A549 (cell line): ENCODE data around the gene SPIRE2. TPM values are rescaled to one million over a fixed set of nuclear protein-coding genes. Genes with fewer than 3 reads are reported as not detected.

ENCODE experiments used
- ATAC-seq, 2 experiments: fragments of 200-7000 bp in 1 of 2; fragments of >200 bp in 1 of 2; cut with Nextera tagmentation in 1 of 2; cut with Tn5 transposase in 1 of 2; 3 replicates each; pipeline versions ENCODE4 v1.8.0 to v1.9.1; 2018 to 2020; ENCODE audit warnings: mild to moderate bottlenecking in 1 of 2, moderate library complexity in 1 of 2
- CTCF ChIA-PET: fragments of 300-600 bp; sonication (Branson Sonifier 250); formaldehyde crosslinking; extraction: SDS; loops from one replicate; lab custom pipeline; 2021; ENCODE audit warnings: antibody characterized with exemption, inconsistent platforms; lab: Yijun Ruan, JAX
- POLR2A ChIA-PET: fragments of 350-600 bp; formaldehyde crosslinking; extraction: SDS; loops from one replicate; lab custom pipeline; 2021; ENCODE audit warnings: antibody characterized with exemption, inconsistent platforms; lab: Yijun Ruan, JAX
- DNase-seq, 2 experiments: peaks; one replicate each; pipeline versions ENCODE4 v3.0.0 to v3.0.0-alpha.2; 2011 to 2016; ENCODE audit warnings: low read depth in 1 of 2, low spot score in 1 of 2
- FAIRE-seq: peaks from 2 replicates; lab custom pipeline; 2011; peaks lifted over from hg19 to GRCh38; lab: Jason Lieb, UNC
- H3K27ac ChIP-seq, 2 experiments: fragments of >200 bp; sonication (Bioruptor Twin); formaldehyde crosslinking; 3 replicates each; pipeline ENCODE4 v1.5.1; 2016 to 2017
- H3K4me1 ChIP-seq: fragments of >200 bp; sonication (Bioruptor Twin); formaldehyde crosslinking; 3 replicates; pipeline ENCODE4 v1.6.1; 2016
- H3K4me2 ChIP-seq: fragments of >200 bp; sonication (Bioruptor Twin); formaldehyde crosslinking; 3 replicates; pipeline ENCODE4 v1.6.1; 2016
- H3K4me3 ChIP-seq: fragments of >200 bp; sonication (Bioruptor Twin); formaldehyde crosslinking; 3 replicates; pipeline ENCODE4 v1.5.1; 2016
- H3K9me3 ChIP-seq: fragments of >200 bp; sonication (Bioruptor Twin); formaldehyde crosslinking; 3 replicates; pipeline ENCODE4 v1.6.1; 2016
- BHLHE40 ChIP-seq: IDR thresholded peaks from 2 replicates; pipeline ENCODE4 v1.6.1; 2012; ENCODE audit warnings: low read depth, low read length, inconsistent platforms
- CTCF ChIP-seq: fragments of >200 bp; sonication (Bioruptor Twin); formaldehyde crosslinking; IDR thresholded peaks from 3 replicates; pipeline ENCODE4 v1.5.1; 2016
- EHMT2 ChIP-seq: fragments of 200-600 bp; sonication (generic); IDR thresholded peaks from 2 replicates; pipeline ENCODE4 v1.6.1; 2016; ENCODE audit warnings: antibody characterized with exemption, low read depth, mild to moderate bottlenecking, moderate library complexity
- GATA3 ChIP-seq: IDR thresholded peaks from 2 replicates; pipeline ENCODE4 v1.6.1; 2012; ENCODE audit warnings: borderline replicate concordance
- HOXB5 ChIP-seq: fragments of 250-450 bp; sonication (Bioruptor Pico); IDR thresholded peaks from 2 replicates; pipeline ENCODE4 v1.5.0; 2020; ENCODE audit warnings: mild to moderate bottlenecking, moderate library complexity
- JUNB ChIP-seq: fragments of >200 bp; sonication (Bioruptor Twin); formaldehyde crosslinking; IDR thresholded peaks from 2 replicates; pipeline ENCODE4 v1.6.1; 2016
- KDM1A ChIP-seq: fragments of 200-600 bp; sonication (generic); IDR thresholded peaks from 2 replicates; pipeline ENCODE4 v1.6.1; 2016; ENCODE audit warnings: low read depth, mild to moderate bottlenecking
- MAZ ChIP-seq: fragments of 150-350 bp; IDR thresholded peaks from 2 replicates; pipeline ENCODE4 v1.6.1; 2014; ENCODE audit warnings: antibody characterized with exemption, low read depth, low read length, borderline replicate concordance
- MYC ChIP-seq: IDR thresholded peaks from 2 replicates; pipeline ENCODE4 v1.6.1; 2012; ENCODE audit warnings: mild to moderate bottlenecking, inconsistent platforms, low read length, improper control_type of control experiment, borderline replicate concordance
- NR3C1 ChIP-seq: fragments of >200 bp; sonication (Bioruptor Twin); formaldehyde crosslinking; IDR thresholded peaks from 3 replicates; pipeline ENCODE4 v1.6.1; 2017
- POLR2A ChIP-seq: IDR thresholded peaks from 2 replicates; pipeline ENCODE4 v1.6.1; 2012; ENCODE audit warnings: mild to moderate bottlenecking, low read length
- POLR2AphosphoS2 ChIP-seq: conservative IDR thresholded peaks from 2 replicates; pipeline ENCODE4 v1.6.1; 2012; ENCODE audit warnings: low read length, improper control_type of control experiment, inconsistent platforms
- RARB ChIP-seq: fragments of 250-450 bp; sonication (Bioruptor Pico); IDR thresholded peaks from 2 replicates; pipeline ENCODE4 v1.8.0; 2021; ENCODE audit warnings: mild to moderate bottlenecking, moderate library complexity
- SREBF2 ChIP-seq: fragments of 450-650 bp; IDR thresholded peaks from 2 replicates; pipeline ENCODE4 v1.6.1; 2014; ENCODE audit warnings: mild to moderate bottlenecking, moderate library complexity
- TFCP2L1 ChIP-seq: fragments of 250-450 bp; sonication (Bioruptor Pico); IDR thresholded peaks from 2 replicates; pipeline ENCODE4 v1.5.0; 2021; ENCODE audit warnings: mild to moderate bottlenecking
- TP53 ChIP-seq: fragments of 250-450 bp; sonication (Bioruptor Pico); IDR thresholded peaks from 2 replicates; pipeline ENCODE4 v1.5.0; 2021; ENCODE audit warnings: mild to moderate bottlenecking, moderate library complexity
- WGBS: methylation state at CpG from one replicate; pipeline ENCODE4 v1.1.6; 2017; ENCODE audit errors: missing lambda C conversion rate; 5-methylcytosine and 5-hydroxymethylcytosine counted together
- polyA plus RNA-seq, 4 experiments: library from polyadenylated mRNA; depleted of rRNA in 3 of 4; stranded (reverse); fragments of >200 nt; fragmentation: RNase III in 1 of 4; extraction: RNeasy Plus Mini Kit Qiagen cat#74134 plus additional on column Dnase treatment in 1 of 4; gene quantifications; 2 replicates in 3 of 4; 3 replicates in 1 of 4; pipeline ENCODE4 v1.2.3, GENCODE V29; 2011 to 2017

The SPIRE2 gene
- polyA plus RNA-seq, 2 of the 4 experiments (the other 2 are of a cell fraction), result 6.0 to 9.9 TPM

GRCh38 chr16:89918453-89919347, 90.4 kb downstream of the SPIRE2 start, which contains the start of gene MC1R:
Gene MC1R (plus strand): TSS chr16:89918862. CDS start chr16:89919259, 397 bp downstream.
- Histone ChIP-seq H3K27ac (peak within 1 kb of the TSS; percentile 93 to 94), H3K4me3 (peak within 1 kb of the TSS; percentile 40), H3K4me1 (peaks cover 44% of the 10 kb centered on the region), H3K4me2 (peak within 1 kb of the TSS; percentile 91), H3K9me3 (no peaks in the 10 kb centered on the region)
- FAIRE-seq, result no peak
- 14% methylated on average over 13 of the region's 23 CpGs for WGBS
- TF ChIP-seq BHLHE40 (no peak), POLR2A (peak; percentile 45), HOXB5 (CRISPR knock-in tag) (no peak), RARB (CRISPR knock-in tag) (no peak), MAZ (no peak), MYC (peak; percentile 39; the same call in 1 of the 2 replicates), GATA3 (peak; percentile 22; the same call in 1 of the 2 replicates), EHMT2 (no peak), TFCP2L1 (CRISPR knock-in tag) (no peak; the same call in 1 of the 2 replicates), CTCF (peak; percentile 43; the same call in 2 of the 3 replicates), POLR2AphosphoS2 (0 out of 2 replicates have a peak, but pooled peaks have one; percentile 75)
- ChIA-PET POLR2A (interaction anchor here (1.0 to 1.2 kb wide), 4 partner anchors 9 to 45 kb away, joined by 3 to 8 read pairs (median 5); partner anchors contain the start of gene TCF25), CTCF (interaction anchor here (0.6 to 11.8 kb wide), 12 partner anchors 9 to 213 kb away, joined by 3 to 109 read pairs (median 4); partner anchors contain the start of gene DEF8)
- ATAC-seq, result peak; percentile 23 to 49
- DNase-seq, result peak; percentile 51 to 67

- peak overlapping the region; percentile 96 for H3K4me2 ChIP-seq
- ChIA-PET POLR2A (no interaction called here), CTCF (interaction anchor here (1.1 to 11.8 kb wide), 5 partner anchors 10 to 101 kb away, joined by 3 to 109 read pairs (median 9); partner anchors contain the start of gene DEF8)
- no peak overlapping the region for H3K4me3 ChIP-seq
- DNase-seq (no peak), FAIRE-seq (no peak), ATAC-seq (no peak)
- H3K9me3 ChIP-seq, result no peaks in the 10 kb centered on the region
- TF ChIP-seq SREBF2, result no peak
- TF ChIP-seq POLR2A, result 0 out of 2 replicates have a peak, but pooled peaks have one; percentile 16
- peak overlapping the region; percentile 98 to 99; a peak in 5 of 6 replicates for H3K27ac ChIP-seq
- H3K4me1 ChIP-seq, result peaks cover 54% of the 10 kb centered on the region
- WGBS, result 94% methylated on average over 52 of the region's 52 CpGs
These were observed 91.5 kb downstream of the SPIRE2 start for GRCh38 chr16:89919535-89920406.

- TF ChIP-seq NR3C1 (no peak), TFCP2L1 (CRISPR knock-in tag) (no peak), KDM1A (no peak), TP53 (CRISPR knock-in tag) (no peak), JUNB (no peak)
- 78% methylated on average over 4 of the region's 6 CpGs for WGBS
- DNase-seq (no peak), FAIRE-seq (no peak), ATAC-seq (no peak)
- ChIA-PET POLR2A (no interaction called here), CTCF (interaction anchor here (11.8 kb wide), 1 partner anchor 11 kb away, joined by 109 read pairs; no protein-coding TSS in a partner anchor)
- peak overlapping the region; percentile 83; the same call in 1 of the 3 replicates for H3K4me3 ChIP-seq
- peaks cover 61% of the 10 kb centered on the region for H3K4me1 ChIP-seq
- peak overlapping the region; percentile 96 for H3K4me2 ChIP-seq
- no peaks in the 10 kb centered on the region for H3K9me3 ChIP-seq
- peak overlapping the region; percentile 98 to 99 for H3K27ac ChIP-seq
These were observed 92.4 kb downstream of the SPIRE2 start for GRCh38 chr16:89920723-89921122.

Other genes with a start within 250 kb of the SPIRE2 start
- gene DPEP1, start 214.8 kb upstream of the SPIRE2 start, polyA plus RNA-seq (2011; rRNA removed), result 1.5 and 2.6 TPM in 2 replicates
- gene DPEP1, start 214.8 kb upstream of the SPIRE2 start, polyA plus RNA-seq (2017; fragmentation: RNase III; extraction: RNeasy Plus Mini Kit Qiagen cat#74134 plus additional on column Dnase treatment), result 0.97 to 1.3 TPM (median 1.1 TPM) in 3 replicates
- gene CHMP1A, start 170.8 kb upstream of the SPIRE2 start, polyA plus RNA-seq (2011; rRNA removed), result 36.4 and 40.1 TPM in 2 replicates
- 91.7 to 99.0 TPM (median 95.4 TPM) in 3 replicates for gene CHMP1A, start 170.8 kb upstream of the SPIRE2 start, polyA plus RNA-seq (2017; fragmentation: RNase III; extraction: RNeasy Plus Mini Kit Qiagen cat#74134 plus additional on column Dnase treatment)
- gene SPATA33, start 170.6 kb upstream of the SPIRE2 start, polyA plus RNA-seq (2011; rRNA removed), result 5.5 and 6.1 TPM in 2 replicates
- 11.5 to 12.6 TPM (median 12.1 TPM) in 3 replicates for gene SPATA33, start 170.6 kb upstream of the SPIRE2 start, polyA plus RNA-seq (2017; fragmentation: RNase III; extraction: RNeasy Plus Mini Kit Qiagen cat#74134 plus additional on column Dnase treatment)
- gene CDK10, start 141.8 kb upstream of the SPIRE2 start, polyA plus RNA-seq (2011; rRNA removed), result 35.9 and 40.2 TPM in 2 replicates
- gene CDK10, start 141.8 kb upstream of the SPIRE2 start, polyA plus RNA-seq (2017; fragmentation: RNase III; extraction: RNeasy Plus Mini Kit Qiagen cat#74134 plus additional on column Dnase treatment), result 52.9 to 99.8 TPM (median 55.3 TPM) in 3 replicates
- 3.5 and 3.6 TPM in 2 replicates for gene SPATA2L, start 126.8 kb upstream of the SPIRE2 start, polyA plus RNA-seq (2011; rRNA removed)
- gene SPATA2L, start 126.8 kb upstream of the SPIRE2 start, polyA plus RNA-seq (2017; fragmentation: RNase III; extraction: RNeasy Plus Mini Kit Qiagen cat#74134 plus additional on column Dnase treatment), result 4.7 to 5.2 TPM (median 4.9 TPM) in 3 replicates
- 2.1 and 2.7 TPM in 2 replicates for gene VPS9D1, start 107.6 kb upstream of the SPIRE2 start, polyA plus RNA-seq (2011; rRNA removed)
- gene VPS9D1, start 107.6 kb upstream of the SPIRE2 start, polyA plus RNA-seq (2017; fragmentation: RNase III; extraction: RNeasy Plus Mini Kit Qiagen cat#74134 plus additional on column Dnase treatment), result 3.0 to 5.8 TPM (median 5.4 TPM) in 3 replicates
- 6.5 and 7.5 TPM in 2 replicates for gene ZNF276, start 106.9 kb upstream of the SPIRE2 start, polyA plus RNA-seq (2011; rRNA removed)
- gene ZNF276, start 106.9 kb upstream of the SPIRE2 start, polyA plus RNA-seq (2017; fragmentation: RNase III; extraction: RNeasy Plus Mini Kit Qiagen cat#74134 plus additional on column Dnase treatment), result 14.0 to 15.4 TPM (median 15.1 TPM) in 3 replicates
- 36.8 and 37.5 TPM in 2 replicates for gene FANCA, start 11.8 kb upstream of the SPIRE2 start, polyA plus RNA-seq (2011; rRNA removed)
- 38.4 to 42.0 TPM (median 39.3 TPM) in 3 replicates for gene FANCA, start 11.8 kb upstream of the SPIRE2 start, polyA plus RNA-seq (2017; fragmentation: RNase III; extraction: RNeasy Plus Mini Kit Qiagen cat#74134 plus additional on column Dnase treatment)
- 80.4 and 125 TPM in 2 replicates for gene TCF25, start 45.1 kb downstream of the SPIRE2 start, polyA plus RNA-seq (2011; rRNA removed)
- 116 to 125 TPM (median 122 TPM) in 3 replicates for gene TCF25, start 45.1 kb downstream of the SPIRE2 start, polyA plus RNA-seq (2017; fragmentation: RNase III; extraction: RNeasy Plus Mini Kit Qiagen cat#74134 plus additional on column Dnase treatment)
- gene MC1R, start 90.4 kb downstream of the SPIRE2 start, polyA plus RNA-seq (2011; rRNA removed), result 7.4 and 8.0 TPM in 2 replicates
- 6.1 to 9.2 TPM (median 8.0 TPM) in 3 replicates for gene MC1R, start 90.4 kb downstream of the SPIRE2 start, polyA plus RNA-seq (2017; fragmentation: RNase III; extraction: RNeasy Plus Mini Kit Qiagen cat#74134 plus additional on column Dnase treatment)
- 48.8 and 48.9 TPM in 2 replicates for gene TUBB3, start 94.9 kb downstream of the SPIRE2 start, polyA plus RNA-seq (2011; rRNA removed)
- 152 to 180 TPM (median 163 TPM) in 3 replicates for gene TUBB3, start 94.9 kb downstream of the SPIRE2 start, polyA plus RNA-seq (2017; fragmentation: RNase III; extraction: RNeasy Plus Mini Kit Qiagen cat#74134 plus additional on column Dnase treatment)
- 63.6 and 69.4 TPM in 2 replicates for gene DEF8, start 120.3 kb downstream of the SPIRE2 start, polyA plus RNA-seq (2011; rRNA removed)
- gene DEF8, start 120.3 kb downstream of the SPIRE2 start, polyA plus RNA-seq (2017; fragmentation: RNase III; extraction: RNeasy Plus Mini Kit Qiagen cat#74134 plus additional on column Dnase treatment), result 83.0 to 88.7 TPM (median 86.5 TPM) in 3 replicates
- gene DBNDD1, start 191.0 kb downstream of the SPIRE2 start, polyA plus RNA-seq (2011; rRNA removed), result 23.0 and 24.2 TPM in 2 replicates
- gene DBNDD1, start 191.0 kb downstream of the SPIRE2 start, polyA plus RNA-seq (2017; fragmentation: RNase III; extraction: RNeasy Plus Mini Kit Qiagen cat#74134 plus additional on column Dnase treatment), result 39.9 to 44.7 TPM (median 43.8 TPM) in 3 replicates
- gene PRDM7, start 248.9 kb downstream of the SPIRE2 start, polyA plus RNA-seq (2011; rRNA removed), result not detected in 2 replicates
- not detected in 3 replicates for gene PRDM7, start 248.9 kb downstream of the SPIRE2 start, polyA plus RNA-seq (2017; fragmentation: RNase III; extraction: RNeasy Plus Mini Kit Qiagen cat#74134 plus additional on column Dnase treatment)